DOHH2 (cell line): ENCODE results near the gene DMBT1.

ENCODE experiments used
- H3F3A ChIP-seq: fragments of 200-600 bp; sonication (generic), shearing (Covaris generic); 2 replicates; pipeline ENCODE4 v1.6.0; 2016; ENCODE audit warnings: antibody characterized with exemption, mild to moderate bottlenecking; ENCODE audit not compliant: control insufficient read depth, insufficient read depth
- H3K27ac ChIP-seq: fragments of 200-600 bp; sonication (generic); 2 replicates; pipeline ENCODE4 v1.5.1; 2014; ENCODE audit warnings: low read depth, mild to moderate bottlenecking, low read length, moderate library complexity
- H3K27me3 ChIP-seq: fragments of 200-600 bp; sonication (generic); 2 replicates; pipeline ENCODE4 v1.6.1; 2014; ENCODE audit warnings: mild to moderate bottlenecking, low read length, mixed read lengths; ENCODE audit not compliant: control insufficient read depth
- H3K36me3 ChIP-seq: fragments of 200-600 bp; sonication (generic); 2 replicates; pipeline ENCODE4 v1.6.1; 2014; ENCODE audit warnings: mild to moderate bottlenecking, low read length, moderate library complexity, mixed read lengths; ENCODE audit not compliant: control insufficient read depth
- H3K4me1 ChIP-seq: fragments of 200-600 bp; sonication (generic); 2 replicates; pipeline ENCODE4 v1.6.1; 2014; ENCODE audit warnings: mild to moderate bottlenecking, low read length, mixed read lengths; ENCODE audit not compliant: control insufficient read depth
- H3K4me2 ChIP-seq: fragments of 200-600 bp; sonication (generic); 2 replicates; pipeline ENCODE4 v1.6.0; 2014; ENCODE audit warnings: mild to moderate bottlenecking, low read length, moderate library complexity
- H3K4me3 ChIP-seq: fragments of 200-600 bp; sonication (generic); 2 replicates; pipeline ENCODE4 v1.5.1; 2014; ENCODE audit warnings: mild to moderate bottlenecking, low read length, mixed read lengths
- H3K79me2 ChIP-seq: fragments of 200-600 bp; sonication (generic); 2 replicates; pipeline ENCODE4 v1.6.1; 2014; ENCODE audit warnings: mild to moderate bottlenecking, low read length, mixed read lengths; ENCODE audit not compliant: control insufficient read depth
- H3K9me2 ChIP-seq: fragments of 200-600 bp; sonication (generic); replicated peaks from 2 replicates; pipeline ENCODE4 v1.6.1; 2014; ENCODE audit warnings: mild to moderate bottlenecking, low read length, mixed read lengths; ENCODE audit not compliant: control insufficient read depth
- H3K9me3 ChIP-seq: fragments of 200-600 bp; sonication (generic); 2 replicates; pipeline ENCODE4 v1.6.1; 2014; ENCODE audit warnings: antibody characterized with exemption, low read length, mixed read lengths; ENCODE audit not compliant: control insufficient read depth, insufficient read depth
- H4K20me1 ChIP-seq: fragments of 200-600 bp; sonication (generic); 2 replicates; pipeline ENCODE4 v1.6.0; 2014; ENCODE audit warnings: low read depth, mild to moderate bottlenecking, antibody characterized with exemption, low read length, moderate library complexity; ENCODE audit not compliant: control insufficient read depth, insufficient read depth
- EZH2phosphoT487 ChIP-seq: fragments of 200-600 bp; sonication (generic); IDR thresholded peaks from 2 replicates; pipeline ENCODE4 v1.6.1; 2017; ENCODE audit warnings: borderline replicate concordance, mild to moderate bottlenecking, antibody characterized with exemption, low read length, moderate library complexity, mixed read lengths
- TF ChIP-seq, protein P1 (sequence below): fragments of 200-600 bp; sonication (generic); IDR thresholded peaks from one replicate; pipeline ENCODE4 v1.5.1; 2014; ENCODE audit warnings: antibody characterized with exemption, mild to moderate bottlenecking, low read depth, low read length; ENCODE audit not compliant: poor library complexity, severe bottlenecking

DMBT1 gene

DNA sequence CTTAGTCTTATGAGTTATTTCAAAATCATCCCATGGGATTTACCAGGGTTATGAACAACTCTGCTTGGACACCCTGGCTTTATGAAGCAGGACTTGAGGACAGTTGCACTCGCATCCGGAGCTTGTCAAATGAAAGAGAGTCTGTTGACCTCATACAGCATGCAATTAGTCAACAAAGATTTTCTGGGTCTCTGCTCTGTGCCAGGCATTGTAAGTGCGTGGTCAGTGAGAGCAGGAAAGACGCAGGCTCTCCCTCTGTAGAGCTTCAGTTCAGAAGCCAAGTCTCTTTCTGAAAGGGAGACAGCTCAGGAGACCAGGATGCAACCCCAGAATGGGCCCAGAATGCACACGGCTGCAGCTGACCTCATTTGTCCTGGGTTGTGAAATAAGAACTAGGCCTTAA, 45.5 kb upstream of the DMBT1 start:
- H3K79me2 ChIP-seq: no peaks in the 10 kb centered on the region
- H3K36me3 ChIP-seq: no peaks in the 10 kb centered on the region
- no peaks in the 10 kb centered on the region for H4K20me1 ChIP-seq
- no peaks in the 10 kb centered on the region for H3K9me2 ChIP-seq
- TF ChIP-seq, protein P1, sequence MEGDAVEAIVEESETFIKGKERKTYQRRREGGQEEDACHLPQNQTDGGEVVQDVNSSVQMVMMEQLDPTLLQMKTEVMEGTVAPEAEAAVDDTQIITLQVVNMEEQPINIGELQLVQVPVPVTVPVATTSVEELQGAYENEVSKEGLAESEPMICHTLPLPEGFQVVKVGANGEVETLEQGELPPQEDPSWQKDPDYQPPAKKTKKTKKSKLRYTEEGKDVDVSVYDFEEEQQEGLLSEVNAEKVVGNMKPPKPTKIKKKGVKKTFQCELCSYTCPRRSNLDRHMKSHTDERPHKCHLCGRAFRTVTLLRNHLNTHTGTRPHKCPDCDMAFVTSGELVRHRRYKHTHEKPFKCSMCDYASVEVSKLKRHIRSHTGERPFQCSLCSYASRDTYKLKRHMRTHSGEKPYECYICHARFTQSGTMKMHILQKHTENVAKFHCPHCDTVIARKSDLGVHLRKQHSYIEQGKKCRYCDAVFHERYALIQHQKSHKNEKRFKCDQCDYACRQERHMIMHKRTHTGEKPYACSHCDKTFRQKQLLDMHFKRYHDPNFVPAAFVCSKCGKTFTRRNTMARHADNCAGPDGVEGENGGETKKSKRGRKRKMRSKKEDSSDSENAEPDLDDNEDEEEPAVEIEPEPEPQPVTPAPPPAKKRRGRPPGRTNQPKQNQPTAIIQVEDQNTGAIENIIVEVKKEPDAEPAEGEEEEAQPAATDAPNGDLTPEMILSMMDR: no peak
- TF ChIP-seq EZH2phosphoT487: no peak
- no peak overlapping the region for H3K4me2 ChIP-seq
- no peaks in the 10 kb centered on the region for H3K9me3 ChIP-seq
- no peaks in the 10 kb centered on the region for H3K4me1 ChIP-seq
- H3K27me3 ChIP-seq: no peaks in the 10 kb centered on the region
- H3F3A ChIP-seq: no peaks in the 10 kb centered on the region
- no peak overlapping the region for H3K27ac ChIP-seq
- H3K4me3 ChIP-seq: no peak overlapping the region

DNA sequence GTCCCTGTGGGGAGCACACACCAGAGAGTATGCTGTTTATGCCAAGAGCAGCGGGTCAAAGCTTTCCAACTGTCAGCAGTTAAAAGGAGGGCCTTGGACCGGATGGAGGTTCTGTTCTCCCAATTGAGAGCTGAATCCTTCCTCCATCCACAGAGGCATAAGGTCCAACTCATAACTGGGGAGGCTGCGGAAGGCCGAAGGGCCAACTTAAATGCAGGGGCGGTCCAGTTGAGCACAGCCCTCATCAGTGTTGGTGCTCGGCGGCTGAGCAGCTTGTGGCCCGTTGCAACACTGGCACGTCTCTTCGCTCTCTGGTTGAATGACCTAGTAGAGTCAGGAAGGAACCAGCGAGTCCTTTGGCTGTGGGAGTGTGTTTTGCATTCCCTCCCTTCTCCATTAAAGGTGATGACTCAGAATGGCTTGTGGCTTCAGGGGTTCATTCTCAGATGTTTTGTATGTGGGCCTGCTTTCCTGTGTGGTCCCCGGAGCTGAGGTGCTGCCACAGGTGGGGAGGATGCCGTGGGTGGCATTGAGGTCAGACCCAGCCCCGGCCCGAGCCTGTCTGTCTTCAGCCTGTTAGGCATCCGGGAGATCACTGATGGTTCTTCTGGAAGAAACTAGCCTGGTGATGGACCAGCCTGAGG, 44.8 kb upstream of the DMBT1 start:
- Histone ChIP-seq H3K27ac (no peak overlapping the region), H3K36me3 (no peaks in the 10 kb centered on the region), H3K9me2 (no peaks in the 10 kb centered on the region), H3K9me3 (no peaks in the 10 kb centered on the region), H3F3A (no peaks in the 10 kb centered on the region), H3K4me3 (no peak overlapping the region), H4K20me1 (no peaks in the 10 kb centered on the region), H3K4me1 (no peaks in the 10 kb centered on the region), H3K4me2 (no peak overlapping the region), H3K27me3 (no peaks in the 10 kb centered on the region), H3K79me2 (no peaks in the 10 kb centered on the region)
- TF ChIP-seq, protein P1: no peak
- TF ChIP-seq EZH2phosphoT487: no peak

DNA sequence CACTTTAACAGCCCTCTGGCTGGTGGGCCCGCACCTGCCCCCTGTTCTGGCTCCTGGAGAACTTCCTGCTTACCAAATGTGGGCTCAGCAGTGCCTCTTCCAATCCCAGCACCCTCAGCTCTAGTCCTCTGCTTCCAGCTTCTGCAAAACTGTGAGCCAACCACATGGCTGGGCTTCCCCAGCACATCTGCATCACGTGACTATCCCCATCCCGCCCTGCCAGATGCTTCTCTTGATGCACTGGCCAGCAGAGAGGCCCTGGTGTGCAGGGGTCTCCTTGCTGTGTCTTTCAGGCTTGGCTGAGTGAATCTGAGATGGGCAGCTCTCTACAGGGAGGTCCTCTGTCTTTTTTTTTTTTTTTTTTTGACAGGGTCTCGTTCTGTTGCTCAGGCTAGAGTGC, 43.8 kb upstream of the DMBT1 start:
- Histone ChIP-seq H3K36me3 (no peaks in the 10 kb centered on the region), H3K79me2 (no peaks in the 10 kb centered on the region), H3K4me1 (no peaks in the 10 kb centered on the region), H3K9me3 (no peaks in the 10 kb centered on the region), H3K27me3 (no peaks in the 10 kb centered on the region), H4K20me1 (no peaks in the 10 kb centered on the region), H3K4me3 (no peak overlapping the region), H3K27ac (no peak overlapping the region), H3F3A (no peaks in the 10 kb centered on the region), H3K4me2 (no peak overlapping the region), H3K9me2 (no peaks in the 10 kb centered on the region)
- TF ChIP-seq EZH2phosphoT487: no peak
- TF ChIP-seq, protein P1: no peak
